CD14-positive monocyte (primary cell): ENCODE results near the gene LACTBL1. TPM values are rescaled to one million over a fixed set of nuclear protein-coding genes. Genes with fewer than 3 reads are reported as not detected.

Source experiments
- DNase-seq, 3 donors: peaks; one replicate each; pipeline ENCODE4 v3.0.0-alpha.2; 2011 to 2022
- H2AFZ ChIP-seq: 2 replicates; pipeline ENCODE4 v1.6.0; 2012; ENCODE audit warnings: mild to moderate bottlenecking, low read depth, low read length, inconsistent platforms; ENCODE audit not compliant: insufficient read depth, poor library complexity, severe bottlenecking
- H3K27ac ChIP-seq, 2 donors: 1 replicate in 1 of 2; 2 replicates in 1 of 2; pipeline ENCODE4 v1.5.1; 2012 to 2013; ENCODE audit warnings: low read length in 2 of 2, control low read depth in 1 of 2, inconsistent platforms in 1 of 2, low read depth in 1 of 2, mild to moderate bottlenecking in 1 of 2
- H3K27me3 ChIP-seq, 2 donors: one replicate each; pipeline versions ENCODE4 v1.6.0 to v1.6.1; 2011 to 2013; ENCODE audit warnings: low read length in 2 of 2; ENCODE audit not compliant: control insufficient read depth in 2 of 2, insufficient read depth in 2 of 2
- H3K36me3 ChIP-seq, 2 donors: replicated peaks in 1 of 2; 1 replicate in 1 of 2; 2 replicates in 1 of 2; pipeline versions ENCODE4 v1.5.1 to v1.6.1; 2012 to 2013; ENCODE audit warnings: low read length in 2 of 2, control low read depth in 1 of 2, inconsistent platforms in 1 of 2, mild to moderate bottlenecking in 1 of 2; ENCODE audit not compliant: insufficient read depth in 2 of 2, control insufficient read depth in 1 of 2
- H3K4me1 ChIP-seq, 2 donors: 1 replicate in 1 of 2; 2 replicates in 1 of 2; pipeline versions ENCODE4 v1.5.1 to v1.6.1; 2012 to 2013; ENCODE audit warnings: low read length in 2 of 2, control low read depth in 1 of 2, inconsistent platforms in 1 of 2, mild to moderate bottlenecking in 1 of 2, moderate library complexity in 1 of 2; ENCODE audit not compliant: insufficient read depth in 2 of 2, control insufficient read depth in 1 of 2
- H3K4me2 ChIP-seq: replicated peaks from 2 replicates; pipeline ENCODE3; 2012; ENCODE audit warnings: low read length, moderate library complexity, mild to moderate bottlenecking; ENCODE audit not compliant: poor library complexity, severe bottlenecking; ENCODE audit errors: extremely low read depth
- H3K4me3 ChIP-seq, 3 experiments: fragments of 200-600 bp in 1 of 3; sonication (generic) in 1 of 3; replicated peaks in 1 of 3; 1 replicate in 2 of 3; 2 replicates in 1 of 3; pipeline ENCODE4 v1.5.1; 2011 to 2013; ENCODE audit warnings: low read length in 3 of 3, mild to moderate bottlenecking in 3 of 3, control low read depth in 2 of 3, low read depth in 2 of 3, inconsistent platforms in 1 of 3, moderate library complexity in 1 of 3
- H3K79me2 ChIP-seq: 2 replicates; pipeline ENCODE4 v1.6.0; 2012; ENCODE audit warnings: mild to moderate bottlenecking, control low read depth, inconsistent platforms, low read length, moderate library complexity; ENCODE audit not compliant: insufficient read depth
- H3K9ac ChIP-seq: 2 replicates; pipeline ENCODE4 v1.6.0; 2017; ENCODE audit warnings: low read length, mild to moderate bottlenecking; ENCODE audit not compliant: insufficient read depth, poor library complexity, severe bottlenecking
- H3K9me3 ChIP-seq, 2 donors: replicated peaks in 1 of 2; 1 replicate in 1 of 2; 2 replicates in 1 of 2; pipeline versions ENCODE4 v1.5.1 to v1.6.1; 2012 to 2013; ENCODE audit warnings: low read length in 2 of 2, control low read depth in 1 of 2; ENCODE audit not compliant: control insufficient read depth in 1 of 2, insufficient read depth in 1 of 2
- H4K20me1 ChIP-seq: 2 replicates; pipeline ENCODE4 v1.6.0; 2012; ENCODE audit warnings: mild to moderate bottlenecking, low read length, control low read depth, moderate library complexity; ENCODE audit not compliant: insufficient read depth
- H3K27ac Mint-ChIP-seq, 7 donors: one replicate each; pipeline ENCODE4 v1.8.0; 2020; ENCODE audit warnings: mild to moderate bottlenecking in 7 of 7, mixed read lengths in 7 of 7, moderate library complexity in 6 of 7, inconsistent platforms in 2 of 7
- H3K27me3 Mint-ChIP-seq, 3 donors: one replicate each; pipeline ENCODE4 v1.8.0; 2021 to 2022; ENCODE audit warnings: low read depth in 3 of 3, mild to moderate bottlenecking in 3 of 3, mixed read lengths in 3 of 3, moderate library complexity in 3 of 3, inconsistent platforms in 1 of 3
- H3K36me3 Mint-ChIP-seq, 2 donors: one replicate each; pipeline ENCODE4 v1.8.0; 2020; ENCODE audit warnings: mixed read lengths in 2 of 2, inconsistent platforms in 1 of 2, mild to moderate bottlenecking in 1 of 2
- H3K4me1 Mint-ChIP-seq: one replicate; pipeline ENCODE4 v1.8.0; 2020; ENCODE audit warnings: mild to moderate bottlenecking, mixed read lengths
- H3K4me3 Mint-ChIP-seq, 2 donors: one replicate each; pipeline ENCODE4 v1.8.0; 2020; ENCODE audit warnings: mild to moderate bottlenecking in 2 of 2, mixed read lengths in 2 of 2, moderate library complexity in 1 of 2
- H3K9me3 Mint-ChIP-seq, 7 donors: one replicate each; pipeline ENCODE4 v1.8.0; 2020 to 2022; ENCODE audit warnings: mixed read lengths in 7 of 7, mild to moderate bottlenecking in 6 of 7, moderate library complexity in 6 of 7, inconsistent platforms in 2 of 7
- WGBS: methylation state at CpG from one replicate; pipeline ENCODE4 v1.1.5; 2013; ENCODE audit warnings: missing lambda C conversion rate; ENCODE audit not compliant: insufficient coverage; 5-methylcytosine and 5-hydroxymethylcytosine counted together
- intact Hi-C, 2 donors: fragments of 100-400 bp; cut with micrococcal nuclease; formaldehyde crosslinking; loops; one replicate each; pipeline versions ENCODE4 v1.15.0 to v1.15.1; 2023
- polyA plus RNA-seq, 3 donors: library from polyadenylated mRNA; depleted of rRNA in 1 of 3; unstranded in 2 of 3; stranded (reverse) in 1 of 3; fragments of 300-500 nt in 2 of 3; fragments of >200 nt in 1 of 3; fragmentation: Illumina TruSeq in 2 of 3; gene quantifications; 1 replicate in 2 of 3; 2 replicates in 1 of 3; pipeline ENCODE4 v1.2.3, GENCODE V29; 2012 to 2021
- TF ChIP-seq, protein P1 (sequence below): fragments of 200-600 bp; IDR thresholded peaks from one replicate; pipeline ENCODE4 v1.8.0; 2022; ENCODE audit warnings: antibody characterized with exemption, mild to moderate bottlenecking

The LACTBL1 gene
- polyA plus RNA-seq, 3 donors = not detected

DNA sequence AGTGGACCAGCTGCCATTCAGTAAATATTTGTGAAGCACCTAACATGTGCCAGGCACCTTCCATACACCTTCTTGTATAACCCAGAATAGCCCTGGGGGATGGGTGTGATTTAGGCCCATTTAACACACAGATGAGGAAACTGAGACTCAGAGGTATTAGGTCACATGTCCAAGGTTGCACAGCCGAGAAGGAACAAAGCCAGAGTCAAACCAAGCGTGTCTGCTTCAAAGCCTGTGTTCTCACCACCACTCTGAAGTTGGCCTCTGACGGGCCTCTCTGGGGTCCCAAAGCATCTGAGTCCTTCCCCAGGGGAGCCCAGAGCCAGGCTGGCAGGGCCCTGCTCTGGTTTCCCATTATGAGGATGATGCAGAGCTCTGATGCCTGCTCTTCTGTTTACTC, 65.1 kb downstream of the LACTBL1 start:
- H2AFZ ChIP-seq = no peak overlapping the region
- H3K4me1 ChIP-seq = no peaks in the 10 kb centered on the region
- H3K27ac ChIP-seq = no peak overlapping the region
- H3K27me3 ChIP-seq = no peaks in the 10 kb centered on the region
- H3K4me2 ChIP-seq = no peak overlapping the region
- no peaks in the 10 kb centered on the region for H3K9me3 ChIP-seq
- H3K27ac Mint-ChIP-seq = no peak overlapping the region
- no peaks in the 10 kb centered on the region for H3K4me1 Mint-ChIP-seq
- DNase-seq = no peak
- WGBS = 94% methylated on average over 3 of the region's 3 CpGs
- TF ChIP-seq, protein P1, sequence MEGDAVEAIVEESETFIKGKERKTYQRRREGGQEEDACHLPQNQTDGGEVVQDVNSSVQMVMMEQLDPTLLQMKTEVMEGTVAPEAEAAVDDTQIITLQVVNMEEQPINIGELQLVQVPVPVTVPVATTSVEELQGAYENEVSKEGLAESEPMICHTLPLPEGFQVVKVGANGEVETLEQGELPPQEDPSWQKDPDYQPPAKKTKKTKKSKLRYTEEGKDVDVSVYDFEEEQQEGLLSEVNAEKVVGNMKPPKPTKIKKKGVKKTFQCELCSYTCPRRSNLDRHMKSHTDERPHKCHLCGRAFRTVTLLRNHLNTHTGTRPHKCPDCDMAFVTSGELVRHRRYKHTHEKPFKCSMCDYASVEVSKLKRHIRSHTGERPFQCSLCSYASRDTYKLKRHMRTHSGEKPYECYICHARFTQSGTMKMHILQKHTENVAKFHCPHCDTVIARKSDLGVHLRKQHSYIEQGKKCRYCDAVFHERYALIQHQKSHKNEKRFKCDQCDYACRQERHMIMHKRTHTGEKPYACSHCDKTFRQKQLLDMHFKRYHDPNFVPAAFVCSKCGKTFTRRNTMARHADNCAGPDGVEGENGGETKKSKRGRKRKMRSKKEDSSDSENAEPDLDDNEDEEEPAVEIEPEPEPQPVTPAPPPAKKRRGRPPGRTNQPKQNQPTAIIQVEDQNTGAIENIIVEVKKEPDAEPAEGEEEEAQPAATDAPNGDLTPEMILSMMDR = no peak
- no peak overlapping the region for H3K4me3 Mint-ChIP-seq
- no peak overlapping the region for H3K4me3 ChIP-seq
- H3K27me3 Mint-ChIP-seq = peaks cover 2 to 10% (median 2%) of the 10 kb centered on the region in 3 donors
- no peaks in the 10 kb centered on the region for H3K36me3 ChIP-seq
- H3K9ac ChIP-seq = no peak overlapping the region
- no peaks in the 10 kb centered on the region for H4K20me1 ChIP-seq
- H3K79me2 ChIP-seq = no peaks in the 10 kb centered on the region
- H3K36me3 Mint-ChIP-seq = no peaks in the 10 kb centered on the region
- intact Hi-C loops = no loop called here
- H3K9me3 Mint-ChIP-seq = peaks cover 0 to 1% (median 0%) of the 10 kb centered on the region in 7 donors

DNA sequence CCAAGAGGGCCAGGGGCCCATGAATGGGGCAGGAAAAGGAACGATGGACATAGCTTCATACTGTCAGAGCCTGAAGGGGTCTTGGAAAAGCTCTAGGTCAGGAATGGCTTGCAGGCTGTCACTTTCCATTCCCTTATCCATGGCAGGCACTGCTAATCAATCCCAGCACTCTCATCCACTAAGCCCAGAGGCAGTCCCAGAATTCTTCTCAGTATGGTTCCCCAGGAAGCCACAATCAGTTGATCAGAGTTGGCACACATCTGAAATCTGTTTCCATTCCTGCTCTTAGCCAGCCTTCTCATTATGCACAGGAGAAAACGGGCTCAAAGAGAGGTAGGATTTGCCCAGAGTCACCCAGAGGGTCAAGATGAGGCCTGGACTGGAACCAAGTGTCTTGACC, 65.7 kb downstream of the LACTBL1 start:
- Histone ChIP-seq H3K79me2 (no peaks in the 10 kb centered on the region), H3K4me1 (no peaks in the 10 kb centered on the region), H3K9me3 (no peaks in the 10 kb centered on the region), H3K4me3 (no peak overlapping the region), H3K9ac (no peak overlapping the region), H3K27me3 (peaks cover 0 to 2% of the 10 kb centered on the region in 2 donors), H4K20me1 (no peaks in the 10 kb centered on the region), H2AFZ (no peak overlapping the region), H3K4me2 (no peak overlapping the region), H3K27ac (no peak overlapping the region), H3K36me3 (no peaks in the 10 kb centered on the region)
- no CpG with 5 or more reads among the region's 2 CpGs for WGBS
- DNase-seq = no peak
- Mint-ChIP-seq H3K27me3 (peaks cover 2 to 11% (median 3%) of the 10 kb centered on the region in 3 donors), H3K36me3 (no peaks in the 10 kb centered on the region), H3K4me3 (no peak overlapping the region), H3K4me1 (no peaks in the 10 kb centered on the region), H3K27ac (no peak overlapping the region), H3K9me3 (peaks cover 0 to 1% (median 0%) of the 10 kb centered on the region in 7 donors)
- intact Hi-C loops = no loop called here
- TF ChIP-seq, protein P1 = no peak
